Esophagus squamous epithelium (tissue), 5 donors: ENCODE measurements around the gene SLC6A7. TPM values are rescaled to one million over a fixed set of nuclear protein-coding genes. Genes with fewer than 3 reads are reported as not detected.

Source experiments
- DNase-seq: peaks from one replicate; lab custom pipeline; 2025; lab: John Stamatoyannopoulos, UW
- H3K27ac ChIP-seq, 4 donors: fragments of 200-600 bp; sonication (generic); one replicate each; pipeline ENCODE4 v1.5.1; 2016 to 2019; ENCODE audit warnings: mild to moderate bottlenecking in 1 of 4
- H3K27me3 ChIP-seq, 4 donors: fragments of 200-600 bp; sonication (generic); 1 replicate in 3 of 4; 2 replicates in 1 of 4; pipeline versions ENCODE4 v1.5.1 to v1.6.0; 2017 to 2021; ENCODE audit warnings: antibody characterized with exemption in 1 of 4
- H3K36me3 ChIP-seq, 3 donors: fragments of 200-600 bp; sonication (generic); one replicate each; pipeline ENCODE4 v1.5.1; 2016 to 2019
- H3K4me1 ChIP-seq, 3 donors: fragments of 200-600 bp; sonication (generic); one replicate each; pipeline ENCODE4 v1.5.1; 2017 to 2019
- H3K4me3 ChIP-seq, 4 donors: fragments of 200-600 bp; sonication (generic); 1 replicate in 3 of 4; 2 replicates in 1 of 4; pipeline ENCODE4 v1.5.1; 2016 to 2019; ENCODE audit warnings: mild to moderate bottlenecking in 2 of 4, moderate library complexity in 1 of 4
- H3K9me3 ChIP-seq, 3 donors: fragments of 200-600 bp; sonication (generic); one replicate each; pipeline ENCODE4 v1.5.1; 2016 to 2019
- CTCF ChIP-seq, 6 experiments: fragments of 450-650 bp in 4 of 6; fragments of 200-600 bp in 2 of 6; sonication (generic) in 2 of 6; IDR thresholded peaks; one replicate each; pipeline ENCODE4 v1.5.1; 2016 to 2019; ENCODE audit warnings: antibody characterized with exemption in 6 of 6, mild to moderate bottlenecking in 4 of 6, moderate library complexity in 4 of 6
- POLR2A ChIP-seq, 4 donors: fragments of 450-650 bp; IDR thresholded peaks; one replicate each; pipeline ENCODE4 v1.6.1; 2017; ENCODE audit warnings: antibody characterized with exemption in 4 of 4, mild to moderate bottlenecking in 4 of 4, moderate library complexity in 3 of 4
- WGBS, 2 donors: methylation state at CpG; one replicate each; pipeline ENCODE4 v1.1.5; 2018; 5-methylcytosine and 5-hydroxymethylcytosine counted together
- intact Hi-C: fragments of 100-400 bp; cut with DNase I; formaldehyde crosslinking; loops from one replicate; pipeline ENCODE4 v1.15.0; 2022
- total RNA-seq, 4 donors: library from RNA; depleted of rRNA; stranded (reverse); fragments of >200 nt; gene quantifications; one replicate each; pipeline ENCODE4 v1.1.0, GENCODE V29; 2016
- donor health status: DM: yes; HTN: yes; CAD: no.

The SLC6A7 gene
- total RNA-seq, 4 donors from 2014 or later = not detected

GRCh38 chr5:150178262-150178661 lies 11.6 kb upstream of the SLC6A7 start:
- WGBS, 2 donors = 35 to 61% methylated on average over 3 to 4 of the region's 4 CpGs
- H3K27ac ChIP-seq = peak overlapping the region in 1 of 4 donors; percentile 13

GRCh38 chr5:150179019-150179620 lies 10.7 kb upstream of the SLC6A7 start:
- peak overlapping the region in 3 of 4 donors; percentile 75 to 87 (median 83) for H3K27ac ChIP-seq
- no peaks in the 10 kb centered on the region for H3K36me3 ChIP-seq
- no peak overlapping the region for H3K4me3 ChIP-seq
- peaks cover 5 to 39% (median 18%) of the 10 kb centered on the region in 3 donors for H3K4me1 ChIP-seq
- peaks cover 0 to 8% (median 0%) of the 10 kb centered on the region in 4 donors for H3K27me3 ChIP-seq
- no peak for TF ChIP-seq POLR2A (IDR thresholded peaks at IDR 0.05)
- no peak for TF ChIP-seq CTCF (IDR thresholded peaks at IDR 0.05)
- no peak for DNase-seq
- no peaks in the 10 kb centered on the region for H3K9me3 ChIP-seq
- 71 to 86% methylated on average over 6 of the region's 7 CpGs for WGBS, 2 donors
- intact Hi-C loops = no loop called here

More at GRCh38 chr5:150178262-150178661, 11.6 kb upstream of the SLC6A7 start:
- peaks cover 5 to 39% (median 18%) of the 10 kb centered on the region in 3 donors for H3K4me1 ChIP-seq
- H3K36me3 ChIP-seq = no peaks in the 10 kb centered on the region
- TF ChIP-seq POLR2A (IDR thresholded peaks at IDR 0.05) (no peak), CTCF (IDR thresholded peaks at IDR 0.05) (no peak)
- H3K4me3 ChIP-seq = no peak overlapping the region
- intact Hi-C loops = no loop called here
- H3K27me3 ChIP-seq = peaks cover 0 to 8% (median 0%) of the 10 kb centered on the region in 4 donors
- H3K9me3 ChIP-seq = no peaks in the 10 kb centered on the region
- DNase-seq = no peak

DNA sequence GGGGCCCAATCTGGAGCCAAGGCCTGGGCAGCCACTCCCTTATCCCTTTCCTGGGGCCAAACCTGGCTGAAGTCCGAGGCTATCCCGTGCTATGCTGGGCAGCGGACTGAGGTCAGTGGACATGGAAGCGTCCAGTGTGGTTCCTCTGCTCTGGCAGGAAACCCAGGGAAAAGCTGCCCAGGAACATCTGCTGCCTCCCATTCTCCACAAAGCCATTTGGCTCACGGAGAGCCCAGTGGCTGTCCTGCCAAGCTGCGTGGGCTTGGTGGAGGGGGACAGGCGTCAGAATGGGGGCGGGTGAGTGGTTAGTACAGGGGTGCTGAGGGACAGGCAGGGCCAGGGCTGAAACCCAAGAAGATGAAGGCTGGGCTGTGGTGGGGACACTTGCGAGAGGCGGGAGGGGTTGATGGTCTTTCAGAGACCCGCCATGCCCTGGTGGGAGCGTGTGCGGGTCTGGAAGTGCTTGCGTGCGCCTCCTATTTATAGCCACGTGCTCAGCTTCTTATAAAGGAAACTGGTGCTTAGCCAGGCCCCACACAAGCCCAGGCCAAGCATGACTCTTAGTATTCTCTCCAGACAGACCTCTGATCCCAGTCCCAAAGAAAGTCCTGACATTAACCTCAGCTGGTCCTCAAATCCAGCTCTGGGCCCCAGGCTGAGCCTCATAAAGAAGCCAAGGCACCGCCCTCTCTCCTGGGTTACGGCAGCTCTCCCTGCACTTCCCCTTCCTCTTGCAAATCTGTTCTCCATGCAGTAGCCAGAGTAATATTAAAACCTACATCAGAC lies 9.4 kb upstream of the SLC6A7 start:
- no peak for DNase-seq
- intact Hi-C loops = no loop called here
- no peak for TF ChIP-seq CTCF (IDR thresholded peaks at IDR 0.05)
- no peak for TF ChIP-seq POLR2A (IDR thresholded peaks at IDR 0.05)
- Histone ChIP-seq H3K4me3 (no peak overlapping the region), H3K36me3 (no peaks in the 10 kb centered on the region), H3K9me3 (no peaks in the 10 kb centered on the region), H3K27me3 (peaks cover 0 to 8% (median 0%) of the 10 kb centered on the region in 4 donors), H3K4me1 (peaks cover 5 to 39% (median 18%) of the 10 kb centered on the region in 3 donors), H3K27ac (peak overlapping the region; percentile 49 to 87 (median 79))
- WGBS, 2 donors = 42 to 47% methylated on average over 8 to 15 of the region's 18 CpGs

DNA sequence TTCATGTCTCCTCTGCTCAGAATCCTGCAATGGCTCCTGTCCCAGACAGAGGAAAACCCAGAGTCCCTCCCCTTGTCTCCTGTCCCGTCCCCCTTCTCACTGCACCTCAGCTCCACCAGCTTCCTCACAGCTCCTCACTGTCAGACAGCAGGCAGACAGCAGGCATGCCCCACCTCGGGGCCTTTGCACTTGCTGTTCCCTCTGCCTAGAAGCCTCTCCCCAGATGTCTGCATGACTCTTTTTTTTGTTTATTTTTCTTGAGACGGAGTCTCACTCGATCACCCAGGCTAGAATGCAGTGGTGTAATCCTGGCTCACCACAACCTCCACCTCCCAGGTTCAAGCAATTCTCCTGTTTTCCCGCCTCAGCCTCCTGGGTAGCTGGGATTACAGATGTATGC lies 8.8 kb upstream of the SLC6A7 start:
- intact Hi-C loops = no loop called here
- Histone ChIP-seq H3K36me3 (no peaks in the 10 kb centered on the region), H3K27ac (peak overlapping the region in 3 of 4 donors; percentile 75 to 87 (median 83)), H3K4me1 (peaks cover 5 to 39% (median 18%) of the 10 kb centered on the region in 3 donors), H3K9me3 (no peaks in the 10 kb centered on the region), H3K27me3 (peaks cover 0 to 11% (median 0%) of the 10 kb centered on the region in 4 donors), H3K4me3 (no peak overlapping the region)
- DNase-seq = no peak
- no peak for TF ChIP-seq CTCF (IDR thresholded peaks at IDR 0.05)
- no peak for TF ChIP-seq POLR2A (IDR thresholded peaks at IDR 0.05)
- 66% methylated on average over 5 of the region's 5 CpGs for WGBS, 2 donors
